Vagina (tissue), 2 donors: Measurements from ENCODE around the gene DNAH10. TPM values are rescaled to one million over a fixed set of nuclear protein-coding genes. Genes with fewer than 3 reads are reported as not detected.
A peak's percentile ranks its signal among the peaks of the same experiment; 100 is the strongest.

Experiments
- DNase-seq, 2 donors: peaks; one replicate each; pipeline ENCODE4 v3.0.0-alpha.2; 2017; ENCODE audit errors: extremely low spot score in 2 of 2
- H3K27ac ChIP-seq: fragments of 200-600 bp; sonication (generic); one replicate; pipeline ENCODE4 v1.5.1; 2019
- H3K27me3 ChIP-seq: fragments of 200-600 bp; sonication (generic); one replicate; pipeline ENCODE4 v1.5.1; 2019
- H3K36me3 ChIP-seq, 2 donors: fragments of 200-600 bp; sonication (generic); one replicate each; pipeline ENCODE4 v1.5.1; 2017 to 2019
- H3K4me1 ChIP-seq: fragments of 200-600 bp; sonication (generic); one replicate; pipeline ENCODE4 v1.5.1; 2019
- H3K4me3 ChIP-seq, 2 donors: fragments of 200-600 bp; sonication (generic); 1 replicate in 1 of 2; 2 replicates in 1 of 2; pipeline ENCODE4 v1.5.1; 2016 to 2019
- H3K9me3 ChIP-seq: fragments of 200-600 bp; sonication (generic); one replicate; pipeline ENCODE4 v1.5.1; 2019
- POLR2A ChIP-seq, 2 donors: fragments of 450-650 bp; IDR thresholded peaks; one replicate each; pipeline ENCODE4 v1.6.1; 2017; ENCODE audit warnings: antibody characterized with exemption in 2 of 2, mild to moderate bottlenecking in 2 of 2, moderate library complexity in 2 of 2
- POLR2AphosphoS5 ChIP-seq, 2 donors: sonication (generic); formaldehyde crosslinking; IDR thresholded peaks; one replicate each; pipeline ENCODE4 v1.9.0; 2017; ENCODE audit warnings: antibody characterized with exemption in 2 of 2, mild to moderate bottlenecking in 2 of 2, low read depth in 1 of 2; ENCODE audit not compliant: insufficient read depth in 1 of 2
- intact Hi-C: fragments of 100-400 bp; cut with DNase I; formaldehyde crosslinking; loops from one replicate; pipeline ENCODE4 v1.15.1; 2023
- total RNA-seq: library from RNA; depleted of rRNA; stranded (reverse); fragments of >200 nt; gene quantifications from one replicate; pipeline ENCODE4 v1.2.3, GENCODE V29; 2016
- TF ChIP-seq, protein P1 (sequence below), 3 experiments: fragments of 450-650 bp in 2 of 3; fragments of 200-600 bp in 1 of 3; sonication (generic) in 1 of 3; IDR thresholded peaks; one replicate each; pipeline ENCODE4 v1.5.1; 2017 to 2019; ENCODE audit warnings: antibody characterized with exemption in 3 of 3, mild to moderate bottlenecking in 2 of 3, moderate library complexity in 2 of 3

Gene DNAH10, protein sequence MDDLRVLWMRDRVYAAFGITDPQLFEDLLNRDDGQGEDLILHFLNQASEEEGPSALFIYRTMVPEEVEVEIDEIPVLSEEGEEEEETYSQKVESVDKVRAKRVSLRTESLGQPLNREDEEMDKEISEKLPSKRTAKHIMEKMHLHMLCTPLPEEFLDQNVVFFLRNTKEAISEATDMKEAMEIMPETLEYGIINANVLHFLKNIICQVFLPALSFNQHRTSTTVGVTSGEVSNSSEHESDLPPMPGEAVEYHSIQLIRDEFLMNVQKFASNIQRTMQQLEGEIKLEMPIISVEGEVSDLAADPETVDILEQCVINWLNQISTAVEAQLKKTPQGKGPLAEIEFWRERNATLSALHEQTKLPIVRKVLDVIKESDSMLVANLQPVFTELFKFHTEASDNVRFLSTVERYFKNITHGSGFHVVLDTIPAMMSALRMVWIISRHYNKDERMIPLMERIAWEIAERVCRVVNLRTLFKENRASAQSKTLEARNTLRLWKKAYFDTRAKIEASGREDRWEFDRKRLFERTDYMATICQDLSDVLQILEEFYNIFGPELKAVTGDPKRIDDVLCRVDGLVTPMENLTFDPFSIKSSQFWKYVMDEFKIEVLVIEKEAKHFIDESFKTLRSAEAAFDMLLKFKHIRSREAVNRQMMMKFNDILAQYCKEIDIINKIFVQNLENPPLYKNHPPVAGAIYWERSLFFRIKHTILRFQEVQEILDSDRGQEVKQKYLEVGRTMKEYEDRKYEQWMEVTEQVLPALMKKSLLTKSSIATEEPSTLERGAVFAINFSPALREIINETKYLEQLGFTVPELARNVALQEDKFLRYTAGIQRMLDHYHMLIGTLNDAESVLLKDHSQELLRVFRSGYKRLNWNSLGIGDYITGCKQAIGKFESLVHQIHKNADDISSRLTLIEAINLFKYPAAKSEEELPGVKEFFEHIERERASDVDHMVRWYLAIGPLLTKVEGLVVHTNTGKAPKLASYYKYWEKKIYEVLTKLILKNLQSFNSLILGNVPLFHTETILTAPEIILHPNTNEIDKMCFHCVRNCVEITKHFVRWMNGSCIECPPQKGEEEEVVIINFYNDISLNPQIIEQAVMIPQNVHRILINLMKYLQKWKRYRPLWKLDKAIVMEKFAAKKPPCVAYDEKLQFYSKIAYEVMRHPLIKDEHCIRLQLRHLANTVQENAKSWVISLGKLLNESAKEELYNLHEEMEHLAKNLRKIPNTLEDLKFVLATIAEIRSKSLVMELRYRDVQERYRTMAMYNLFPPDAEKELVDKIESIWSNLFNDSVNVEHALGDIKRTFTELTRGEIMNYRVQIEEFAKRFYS (N-terminal part only)
- total RNA-seq, result not detected

DNA sequence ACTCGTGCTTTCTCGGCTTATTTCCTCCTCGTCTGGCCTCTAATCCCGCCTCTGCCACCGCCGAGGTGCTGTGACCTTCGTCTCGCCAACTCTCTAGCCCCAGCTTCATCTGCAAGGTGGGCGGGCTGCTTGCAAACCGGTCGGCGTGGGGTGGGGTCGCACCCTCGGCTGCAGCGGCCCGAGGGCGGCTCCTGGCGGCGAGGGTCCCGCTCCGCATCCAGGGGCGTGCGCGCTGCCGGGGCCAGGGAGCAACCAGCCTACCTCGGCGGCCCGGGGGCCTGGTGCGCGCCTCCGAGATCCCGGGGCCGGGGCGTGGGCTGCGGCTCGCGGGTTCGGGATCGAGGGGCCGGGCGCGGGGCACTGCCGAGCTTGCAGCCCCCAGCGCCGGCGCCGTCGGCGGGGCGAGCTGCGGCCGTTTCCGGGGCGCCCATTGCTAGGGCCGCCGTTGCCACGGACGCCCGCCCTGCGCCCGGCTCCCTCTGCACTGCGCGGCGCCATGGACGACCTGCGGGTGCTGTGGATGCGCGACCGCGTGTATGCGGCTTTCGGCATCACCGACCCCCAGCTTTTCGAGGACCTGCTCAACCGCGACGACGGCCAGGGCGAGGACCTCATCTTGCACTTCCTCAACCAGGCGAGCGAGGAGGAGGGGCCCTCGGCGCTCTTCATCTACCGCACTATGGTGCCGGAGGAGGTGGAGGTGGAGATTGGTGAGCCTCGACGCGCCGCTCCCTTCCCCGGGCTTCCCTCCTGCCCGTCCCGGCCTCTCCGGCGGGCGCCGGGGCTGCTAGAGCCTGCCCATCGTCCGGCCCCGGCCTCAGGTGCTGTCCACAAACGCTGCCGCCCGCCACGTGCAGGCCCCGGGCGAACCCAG lies at the start of gene DNAH10:
Gene DNAH10, plus strand, starts transcription at position 461 of the 874 bp plus-strand sequence. Its CDS starts 36 bp downstream, at position 497.
- TF ChIP-seq POLR2A (IDR thresholded peaks at IDR 0.05), result no peak
- TF ChIP-seq, protein P1, sequence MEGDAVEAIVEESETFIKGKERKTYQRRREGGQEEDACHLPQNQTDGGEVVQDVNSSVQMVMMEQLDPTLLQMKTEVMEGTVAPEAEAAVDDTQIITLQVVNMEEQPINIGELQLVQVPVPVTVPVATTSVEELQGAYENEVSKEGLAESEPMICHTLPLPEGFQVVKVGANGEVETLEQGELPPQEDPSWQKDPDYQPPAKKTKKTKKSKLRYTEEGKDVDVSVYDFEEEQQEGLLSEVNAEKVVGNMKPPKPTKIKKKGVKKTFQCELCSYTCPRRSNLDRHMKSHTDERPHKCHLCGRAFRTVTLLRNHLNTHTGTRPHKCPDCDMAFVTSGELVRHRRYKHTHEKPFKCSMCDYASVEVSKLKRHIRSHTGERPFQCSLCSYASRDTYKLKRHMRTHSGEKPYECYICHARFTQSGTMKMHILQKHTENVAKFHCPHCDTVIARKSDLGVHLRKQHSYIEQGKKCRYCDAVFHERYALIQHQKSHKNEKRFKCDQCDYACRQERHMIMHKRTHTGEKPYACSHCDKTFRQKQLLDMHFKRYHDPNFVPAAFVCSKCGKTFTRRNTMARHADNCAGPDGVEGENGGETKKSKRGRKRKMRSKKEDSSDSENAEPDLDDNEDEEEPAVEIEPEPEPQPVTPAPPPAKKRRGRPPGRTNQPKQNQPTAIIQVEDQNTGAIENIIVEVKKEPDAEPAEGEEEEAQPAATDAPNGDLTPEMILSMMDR (IDR thresholded peaks at IDR 0.05), result no peak
- TF ChIP-seq POLR2AphosphoS5 (IDR thresholded peaks at IDR 0.05; ENCODE audit: insufficient read depth in 1 of 2, low read depth in 1 of 2), result no peak
- Histone ChIP-seq H3K27ac (no peak within 1 kb of the TSS), H3K36me3 (peaks cover 0 to 3% of the 10 kb centered on the region in 2 donors), H3K27me3 (no peaks in the 10 kb centered on the region), H3K4me1 (peaks cover 13% of the 10 kb centered on the region), H3K9me3 (no peaks in the 10 kb centered on the region), H3K4me3 (peak within 1 kb of the TSS; percentile 37 to 48)
- no peak for DNase-seq
- intact Hi-C loops, result no loop called here

DNA sequence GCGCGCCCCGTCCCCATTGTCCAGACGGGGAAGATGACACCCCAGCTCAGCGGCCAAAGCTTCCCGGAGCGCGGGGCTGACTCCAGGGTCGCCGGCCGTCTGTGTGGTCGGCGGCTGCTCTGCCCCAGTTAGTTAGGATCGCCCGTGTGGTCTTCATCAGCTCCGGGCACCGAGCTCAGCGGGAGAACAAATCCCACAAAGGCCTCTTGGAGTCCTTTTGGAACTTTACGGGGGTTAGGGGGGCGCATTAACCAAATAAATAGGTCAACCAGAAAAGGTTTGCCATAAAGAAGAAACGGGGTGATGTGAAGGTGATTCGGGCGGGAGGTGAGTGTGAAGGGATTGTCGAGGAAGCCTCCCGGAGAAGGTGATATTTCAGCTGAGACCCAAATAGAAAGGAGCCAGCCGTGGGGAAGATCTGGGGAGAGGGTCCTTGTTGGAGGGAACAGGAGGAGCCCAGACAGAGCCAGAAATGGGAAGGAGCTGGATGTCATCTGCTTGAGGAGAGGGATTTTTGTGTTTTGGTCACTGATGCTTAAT lies 49.3 kb upstream of the DNAH10 start:
- DNase-seq, result no peak
- TF ChIP-seq POLR2AphosphoS5 (IDR thresholded peaks at IDR 0.05; ENCODE audit: insufficient read depth in 1 of 2, low read depth in 1 of 2) (no peak), POLR2A (IDR thresholded peaks at IDR 0.05) (no peak)
- TF ChIP-seq, protein P1 (IDR thresholded peaks at IDR 0.05), result no peak
- Histone ChIP-seq H3K27me3 (no peaks in the 10 kb centered on the region), H3K27ac (peak overlapping the region; percentile 63), H3K4me1 (peaks cover 30% of the 10 kb centered on the region), H3K9me3 (no peaks in the 10 kb centered on the region), H3K36me3 (no peaks in the 10 kb centered on the region), H3K4me3 (peak overlapping the region; percentile 88 to 92)
- intact Hi-C loops, result no loop called here

DNA sequence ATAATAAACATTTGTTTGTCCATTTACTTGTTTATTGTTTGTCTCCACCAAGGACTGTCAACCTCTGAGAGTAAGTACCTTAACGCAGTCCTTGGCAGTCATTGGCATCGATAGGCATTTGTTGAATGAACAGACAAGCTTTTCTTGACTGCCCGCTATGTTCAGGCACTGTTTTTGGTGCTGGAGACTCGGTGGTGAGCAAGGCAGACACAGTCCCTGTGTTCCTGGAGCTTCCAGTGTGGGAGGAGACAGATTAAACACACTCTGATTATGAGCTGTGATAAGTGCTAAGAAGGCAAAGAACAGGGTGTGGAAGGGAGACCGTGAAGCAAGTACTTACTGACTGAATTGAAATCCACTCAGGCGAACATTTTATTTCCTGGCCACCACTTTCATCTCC lies 48.7 kb upstream of the DNAH10 start:
- intact Hi-C loops, result no loop called here
- DNase-seq, result no peak
- H3K9me3 ChIP-seq, result no peaks in the 10 kb centered on the region
- no peak for TF ChIP-seq POLR2AphosphoS5 (IDR thresholded peaks at IDR 0.05; ENCODE audit: insufficient read depth in 1 of 2, low read depth in 1 of 2)
- TF ChIP-seq, protein P1 (IDR thresholded peaks at IDR 0.05), result no peak
- no peak for TF ChIP-seq POLR2A (IDR thresholded peaks at IDR 0.05)
- H3K27ac ChIP-seq, result no peak overlapping the region
- no peaks in the 10 kb centered on the region for H3K36me3 ChIP-seq
- no peaks in the 10 kb centered on the region for H3K27me3 ChIP-seq
- peak overlapping the region; percentile 88 to 92 for H3K4me3 ChIP-seq
- peaks cover 30% of the 10 kb centered on the region for H3K4me1 ChIP-seq
